ENCODE measurements around the gene ABCA3.

ABCA3 gene

GRCh38 chr16:2308089-2308962, 32.2 kb downstream of the ABCA3 start:
- DNase-seq (ENCODE audit: low read depth, low spot score): no peak
- TF ChIP-seq CTCF (IDR thresholded peaks at IDR 0.05; ENCODE audit: insufficient read depth, low read length, missing control alignments): no peak
- no peak overlapping the region for H3K4me3 ChIP-seq (ENCODE audit: low read depth, low read length)
- ChIA-PET CTCF (no interaction called here), POLR2A (interaction anchor here (0.7 kb wide), 1 partner anchor 162 kb away, joined by 3 read pairs; no protein-coding TSS in a partner anchor)

- POLR2A ChIA-PET: no interaction called here
These were observed 40.7 kb downstream of the ABCA3 start for GRCh38 chr16:2299915-2300192.

GRCh38 chr16:2299121-2299914, 41.2 kb downstream of the ABCA3 start:
- no peak overlapping the region for H3K4me3 ChIP-seq (ENCODE audit: low read depth, low read length)
- CTCF ChIA-PET: no interaction called here
- POLR2A ChIA-PET: no interaction called here
- no peak for TF ChIP-seq CTCF (IDR thresholded peaks at IDR 0.05; ENCODE audit: insufficient read depth, low read length, missing control alignments)
- DNase-seq (ENCODE audit: low read depth, low spot score): no peak

More at GRCh38 chr16:2299915-2300192, 40.7 kb downstream of the ABCA3 start:
- no peak overlapping the region for H3K4me3 ChIP-seq (ENCODE audit: low read depth, low read length)
- DNase-seq (ENCODE audit: low read depth, low spot score): no peak
- CTCF ChIA-PET: no interaction called here
- TF ChIP-seq CTCF (IDR thresholded peaks at IDR 0.05; ENCODE audit: insufficient read depth, low read length, missing control alignments): no peak

- no peak for TF ChIP-seq CTCF (IDR thresholded peaks at IDR 0.05; ENCODE audit: insufficient read depth, low read length, missing control alignments)
- POLR2A ChIA-PET: no interaction called here
- H3K4me3 ChIP-seq (ENCODE audit: low read depth, low read length): no peak overlapping the region
- no peak for DNase-seq (ENCODE audit: low read depth, low spot score)
- CTCF ChIA-PET: no interaction called here
These were observed 41.9 kb downstream of the ABCA3 start for GRCh38 chr16:2298621-2299020.

GRCh38 chr16:2297506-2297860, 43.0 kb downstream of the ABCA3 start:
- no peak overlapping the region for H3K4me3 ChIP-seq (ENCODE audit: low read depth, low read length)
- ChIA-PET POLR2A (no interaction called here), CTCF (interaction anchor here (0.9 to 2.2 kb wide), 2 partner anchors 9 to 204 kb away, joined by 3 to 13 read pairs; no protein-coding TSS in a partner anchor)
- TF ChIP-seq CTCF (IDR thresholded peaks at IDR 0.05; ENCODE audit: insufficient read depth, low read length, missing control alignments): no peak
- no peak for DNase-seq (ENCODE audit: low read depth, low spot score)
